CD14-positive monocyte (primary cell): Measurements from ENCODE around the gene PAFAH2. TPM values are rescaled to one million over a fixed set of nuclear protein-coding genes. Genes with fewer than 3 reads are reported as not detected.

ENCODE experiments used
- DNase-seq, 3 donors: peaks; one replicate each; pipeline ENCODE4 v3.0.0-alpha.2; 2011 to 2022
- H2AFZ ChIP-seq: 2 replicates; pipeline ENCODE4 v1.6.0; 2012; ENCODE audit warnings: mild to moderate bottlenecking, low read depth, low read length, inconsistent platforms; ENCODE audit not compliant: insufficient read depth, poor library complexity, severe bottlenecking
- H3K27ac ChIP-seq, 2 donors: 1 replicate in 1 of 2; 2 replicates in 1 of 2; pipeline ENCODE4 v1.5.1; 2012 to 2013; ENCODE audit warnings: low read length in 2 of 2, control low read depth in 1 of 2, inconsistent platforms in 1 of 2, low read depth in 1 of 2, mild to moderate bottlenecking in 1 of 2
- H3K27me3 ChIP-seq, 2 donors: one replicate each; pipeline versions ENCODE4 v1.6.0 to v1.6.1; 2011 to 2013; ENCODE audit warnings: low read length in 2 of 2; ENCODE audit not compliant: control insufficient read depth in 2 of 2, insufficient read depth in 2 of 2
- H3K36me3 ChIP-seq, 2 donors: replicated peaks in 1 of 2; 1 replicate in 1 of 2; 2 replicates in 1 of 2; pipeline versions ENCODE4 v1.5.1 to v1.6.1; 2012 to 2013; ENCODE audit warnings: low read length in 2 of 2, control low read depth in 1 of 2, inconsistent platforms in 1 of 2, mild to moderate bottlenecking in 1 of 2; ENCODE audit not compliant: insufficient read depth in 2 of 2, control insufficient read depth in 1 of 2
- H3K4me1 ChIP-seq, 2 donors: 1 replicate in 1 of 2; 2 replicates in 1 of 2; pipeline versions ENCODE4 v1.5.1 to v1.6.1; 2012 to 2013; ENCODE audit warnings: low read length in 2 of 2, control low read depth in 1 of 2, inconsistent platforms in 1 of 2, mild to moderate bottlenecking in 1 of 2, moderate library complexity in 1 of 2; ENCODE audit not compliant: insufficient read depth in 2 of 2, control insufficient read depth in 1 of 2
- H3K4me2 ChIP-seq: replicated peaks from 2 replicates; pipeline ENCODE3; 2012; ENCODE audit warnings: low read length, moderate library complexity, mild to moderate bottlenecking; ENCODE audit not compliant: poor library complexity, severe bottlenecking; ENCODE audit errors: extremely low read depth
- H3K4me3 ChIP-seq, 3 experiments: fragments of 200-600 bp in 1 of 3; sonication (generic) in 1 of 3; replicated peaks in 1 of 3; 1 replicate in 2 of 3; 2 replicates in 1 of 3; pipeline ENCODE4 v1.5.1; 2011 to 2013; ENCODE audit warnings: low read length in 3 of 3, mild to moderate bottlenecking in 3 of 3, control low read depth in 2 of 3, low read depth in 2 of 3, inconsistent platforms in 1 of 3, moderate library complexity in 1 of 3
- H3K79me2 ChIP-seq: 2 replicates; pipeline ENCODE4 v1.6.0; 2012; ENCODE audit warnings: mild to moderate bottlenecking, control low read depth, inconsistent platforms, low read length, moderate library complexity; ENCODE audit not compliant: insufficient read depth
- H3K9ac ChIP-seq: 2 replicates; pipeline ENCODE4 v1.6.0; 2017; ENCODE audit warnings: low read length, mild to moderate bottlenecking; ENCODE audit not compliant: insufficient read depth, poor library complexity, severe bottlenecking
- H3K9me3 ChIP-seq, 2 donors: replicated peaks in 1 of 2; 1 replicate in 1 of 2; 2 replicates in 1 of 2; pipeline versions ENCODE4 v1.5.1 to v1.6.1; 2012 to 2013; ENCODE audit warnings: low read length in 2 of 2, control low read depth in 1 of 2; ENCODE audit not compliant: control insufficient read depth in 1 of 2, insufficient read depth in 1 of 2
- H4K20me1 ChIP-seq: 2 replicates; pipeline ENCODE4 v1.6.0; 2012; ENCODE audit warnings: mild to moderate bottlenecking, low read length, control low read depth, moderate library complexity; ENCODE audit not compliant: insufficient read depth
- H3K27ac Mint-ChIP-seq, 7 donors: one replicate each; pipeline ENCODE4 v1.8.0; 2020; ENCODE audit warnings: mild to moderate bottlenecking in 7 of 7, mixed read lengths in 7 of 7, moderate library complexity in 6 of 7, inconsistent platforms in 2 of 7
- H3K27me3 Mint-ChIP-seq, 3 donors: one replicate each; pipeline ENCODE4 v1.8.0; 2021 to 2022; ENCODE audit warnings: low read depth in 3 of 3, mild to moderate bottlenecking in 3 of 3, mixed read lengths in 3 of 3, moderate library complexity in 3 of 3, inconsistent platforms in 1 of 3
- H3K36me3 Mint-ChIP-seq, 2 donors: one replicate each; pipeline ENCODE4 v1.8.0; 2020; ENCODE audit warnings: mixed read lengths in 2 of 2, inconsistent platforms in 1 of 2, mild to moderate bottlenecking in 1 of 2
- H3K4me1 Mint-ChIP-seq: one replicate; pipeline ENCODE4 v1.8.0; 2020; ENCODE audit warnings: mild to moderate bottlenecking, mixed read lengths
- H3K4me3 Mint-ChIP-seq, 2 donors: one replicate each; pipeline ENCODE4 v1.8.0; 2020; ENCODE audit warnings: mild to moderate bottlenecking in 2 of 2, mixed read lengths in 2 of 2, moderate library complexity in 1 of 2
- H3K9me3 Mint-ChIP-seq, 7 donors: one replicate each; pipeline ENCODE4 v1.8.0; 2020 to 2022; ENCODE audit warnings: mixed read lengths in 7 of 7, mild to moderate bottlenecking in 6 of 7, moderate library complexity in 6 of 7, inconsistent platforms in 2 of 7
- CTCF ChIP-seq: fragments of 200-600 bp; IDR thresholded peaks from one replicate; pipeline ENCODE4 v1.8.0; 2022; ENCODE audit warnings: antibody characterized with exemption, mild to moderate bottlenecking
- WGBS: methylation state at CpG from one replicate; pipeline ENCODE4 v1.1.5; 2013; ENCODE audit warnings: missing lambda C conversion rate; ENCODE audit not compliant: insufficient coverage; 5-methylcytosine and 5-hydroxymethylcytosine counted together
- intact Hi-C, 2 donors: fragments of 100-400 bp; cut with micrococcal nuclease; formaldehyde crosslinking; loops; one replicate each; pipeline versions ENCODE4 v1.15.0 to v1.15.1; 2023
- polyA plus RNA-seq, 3 donors: library from polyadenylated mRNA; depleted of rRNA in 1 of 3; unstranded in 2 of 3; stranded (reverse) in 1 of 3; fragments of 300-500 nt in 2 of 3; fragments of >200 nt in 1 of 3; fragmentation: Illumina TruSeq in 2 of 3; gene quantifications; 1 replicate in 2 of 3; 2 replicates in 1 of 3; pipeline ENCODE4 v1.2.3, GENCODE V29; 2012 to 2021

PAFAH2 gene
- polyA plus RNA-seq, 3 donors = 6.4 to 9.2 (median 6.8) TPM

- TF ChIP-seq CTCF = no peak
- no peak overlapping the region for H3K9ac ChIP-seq
- no peak overlapping the region for H3K27ac ChIP-seq
- H3K36me3 Mint-ChIP-seq = peaks cover 76 to 78% of the 10 kb centered on the region in 2 donors
- intact Hi-C loops = no loop called here
- no peak overlapping the region for H2AFZ ChIP-seq
- peaks cover 0 to 1% (median 0%) of the 10 kb centered on the region in 7 donors for H3K9me3 Mint-ChIP-seq
- 100% methylated on average over 1 of the region's 3 CpGs for WGBS
- peaks cover 7% of the 10 kb centered on the region for H4K20me1 ChIP-seq
- peaks cover 61 to 94% of the 10 kb centered on the region in 2 donors for H3K36me3 ChIP-seq
- H3K4me1 Mint-ChIP-seq = peaks cover 14% of the 10 kb centered on the region
- H3K79me2 ChIP-seq = no peaks in the 10 kb centered on the region
- no peak overlapping the region for H3K4me3 Mint-ChIP-seq
- H3K4me3 ChIP-seq = no peak overlapping the region
- H3K27me3 ChIP-seq = no peaks in the 10 kb centered on the region
- peaks cover 0 to 2% (median 0%) of the 10 kb centered on the region in 3 donors for H3K27me3 Mint-ChIP-seq
- no peak for DNase-seq
- peak overlapping the region in 1 of 7 donors; percentile 47 for H3K27ac Mint-ChIP-seq
- H3K9me3 ChIP-seq = no peaks in the 10 kb centered on the region
- no peak overlapping the region for H3K4me2 ChIP-seq
- peaks cover 7 to 8% of the 10 kb centered on the region in 2 donors for H3K4me1 ChIP-seq
These were observed 12.2 kb downstream of the PAFAH2 start for GRCh38 chr1:25985670-25986069.

GRCh38 chr1:25985171-25985570 lies 12.7 kb downstream of the PAFAH2 start:
- Histone ChIP-seq H3K27me3 (no peaks in the 10 kb centered on the region), H3K36me3 (peaks cover 63 to 94% of the 10 kb centered on the region in 2 donors), H3K79me2 (no peaks in the 10 kb centered on the region), H3K4me1 (peaks cover 2 to 3% of the 10 kb centered on the region in 2 donors), H4K20me1 (peaks cover 7% of the 10 kb centered on the region), H3K9me3 (no peaks in the 10 kb centered on the region), H2AFZ (no peak overlapping the region), H3K9ac (no peak overlapping the region), H3K4me3 (no peak overlapping the region), H3K4me2 (no peak overlapping the region), H3K27ac (no peak overlapping the region)
- peaks cover 9% of the 10 kb centered on the region for H3K4me1 Mint-ChIP-seq
- no peak overlapping the region for H3K4me3 Mint-ChIP-seq
- TF ChIP-seq CTCF = no peak
- peaks cover 0 to 2% (median 0%) of the 10 kb centered on the region in 3 donors for H3K27me3 Mint-ChIP-seq
- peaks cover 0 to 1% (median 0%) of the 10 kb centered on the region in 7 donors for H3K9me3 Mint-ChIP-seq
- intact Hi-C loops = no loop called here
- H3K27ac Mint-ChIP-seq = no peak overlapping the region
- no CpG with 5 or more reads among the region's 1 CpG for WGBS
- no peak for DNase-seq
- H3K36me3 Mint-ChIP-seq = peaks cover 74 to 81% of the 10 kb centered on the region in 2 donors
